Stimulated activated naive CD8-positive, alpha-beta T cell treated with anti-CD3 and anti-CD28 coated beads, Interleukin-15, Interleukin-2, amounts not matched to agents 100 U/mL and 50 U/mL, for 24 hours (primary cell): ENCODE measurements around the gene CYTH3.
"Not testable (repeated sequence)": the region's sequence is repeated elsewhere in the genome, so short reads cannot be mapped to it uniquely, and the experiment has no call there.

Source experiments
- ATAC-seq: fragments of 150-1000 bp; cut with Tn5 transposase; one replicate; pipeline ENCODE4 v1.10.0; 2021
- DNase-seq: peaks from one replicate; pipeline ENCODE4 v3.0.0; 2021

Gene CYTH3

GRCh38 chr7:6197801-6198551, 74.4 kb downstream of the CYTH3 start:
- DNase-seq (no peak), ATAC-seq (no peak)

GRCh38 chr7:6193709-6194108, 78.7 kb downstream of the CYTH3 start:
- DNase-seq (no peak), ATAC-seq (no peak)

- not testable (repeated sequence) for DNase-seq, ATAC-seq
Measured at GRCh38 chr7:6190563-6190962, 81.9 kb downstream of the CYTH3 start.

- ATAC-seq (no peak), DNase-seq (no peak)
Measured at GRCh38 chr7:6188389-6188788, 84.0 kb downstream of the CYTH3 start.

GRCh38 chr7:6186577-6186976, 85.8 kb downstream of the CYTH3 start:
- DNase-seq (no peak), ATAC-seq (no peak)

GRCh38 chr7:6182993-6183392, 89.4 kb downstream of the CYTH3 start:
- DNase-seq (no peak), ATAC-seq (no peak)

- DNase-seq, result no peak
- no peak for ATAC-seq
Measured at GRCh38 chr7:6181136-6181535, 91.3 kb downstream of the CYTH3 start.

GRCh38 chr7:6180344-6180725, 92.1 kb downstream of the CYTH3 start:
- ATAC-seq (no peak), DNase-seq (no peak)

GRCh38 chr7:6179620-6180343, 92.6 kb downstream of the CYTH3 start:
- DNase-seq (no peak), ATAC-seq (no peak)

GRCh38 chr7:6178298-6179029, 94.0 kb downstream of the CYTH3 start:
- ATAC-seq, result no peak
- no peak for DNase-seq

GRCh38 chr7:6175645-6176044, 96.8 kb downstream of the CYTH3 start:
- ATAC-seq (no peak), DNase-seq (no peak)

- DNase-seq, result no peak
- no peak for ATAC-seq
Measured at GRCh38 chr7:6172910-6173295, 99.5 kb downstream of the CYTH3 start.

GRCh38 chr7:6172224-6172909, 100.1 kb downstream of the CYTH3 start:
- DNase-seq (no peak), ATAC-seq (no peak)

GRCh38 chr7:6171532-6172223, 100.7 kb downstream of the CYTH3 start:
- DNase-seq (no peak), ATAC-seq (no peak)

GRCh38 chr7:6170571-6171531, 101.6 kb downstream of the CYTH3 start:
- no peak for DNase-seq

GRCh38 chr7:6169805-6170520, 102.5 kb downstream of the CYTH3 start:
- DNase-seq (no peak), ATAC-seq (no peak)

More at GRCh38 chr7:6170571-6171531, 101.6 kb downstream of the CYTH3 start:
- ATAC-seq, result no peak

- DNase-seq, result no peak
- ATAC-seq, result no peak
Measured at GRCh38 chr7:6168477-6168868, 104.0 kb downstream of the CYTH3 start.

GRCh38 chr7:6167587-6168476, 104.6 kb downstream of the CYTH3 start:
- no peak for DNase-seq

GRCh38 chr7:6167004-6167551, 105.3 kb downstream of the CYTH3 start:
- ATAC-seq, result no peak

More at GRCh38 chr7:6167587-6168476, 104.6 kb downstream of the CYTH3 start:
- ATAC-seq, result no peak

More at GRCh38 chr7:6167004-6167551, 105.3 kb downstream of the CYTH3 start:
- DNase-seq, result no peak
